Muscle of leg (tissue), 11 donors: ENCODE measurements around the gene C6orf120. TPM values are rescaled to one million over a fixed set of nuclear protein-coding genes. Genes with fewer than 3 reads are reported as not detected.

Experiments
- DNase-seq: peaks from one replicate; pipeline ENCODE4 v3.0.0; 2013
- H3K27ac ChIP-seq: one replicate; pipeline ENCODE4 v1.5.1; 2013; ENCODE audit warnings: mild to moderate bottlenecking, low read length, control low read depth
- H3K27me3 ChIP-seq: one replicate; pipeline ENCODE4 v1.6.1; 2013; ENCODE audit warnings: low read length; ENCODE audit not compliant: control insufficient read depth, insufficient read depth
- H3K36me3 ChIP-seq: one replicate; pipeline ENCODE4 v1.6.1; 2013; ENCODE audit warnings: low read length; ENCODE audit not compliant: control insufficient read depth, insufficient read depth
- H3K4me1 ChIP-seq: one replicate; pipeline ENCODE4 v1.6.1; 2013; ENCODE audit warnings: low read length; ENCODE audit not compliant: control insufficient read depth, insufficient read depth
- H3K4me3 ChIP-seq: one replicate; pipeline ENCODE4 v1.5.1; 2013; ENCODE audit warnings: low read length, control low read depth
- H3K9me3 ChIP-seq: replicated peaks from 2 replicates; pipeline ENCODE4 v1.6.1; 2013; ENCODE audit warnings: low read depth, low read length; ENCODE audit not compliant: control insufficient read depth
- WGBS: methylation state at CpG from one replicate; pipeline ENCODE4 v1.1.5; 2013; ENCODE audit warnings: missing lambda C conversion rate; ENCODE audit not compliant: insufficient coverage; 5-methylcytosine and 5-hydroxymethylcytosine counted together
- polyA plus RNA-seq, 8 donors: library from polyadenylated mRNA; unstranded; fragments of 120-200 nt; gene quantifications; one replicate each; pipeline versions ENCODE4 v1.2.1 to v1.2.3, GENCODE V29; 2013; ENCODE audit warnings: inconsistent platforms in 1 of 8, low replicate concordance in 1 of 8; ENCODE audit not compliant: insufficient read length in 8 of 8, insufficient read depth in 1 of 8
- total RNA-seq: library from RNA; stranded (reverse); fragments of 120-200 nt; gene quantifications from one replicate; pipeline ENCODE4 v1.2.4, GENCODE V29; 2013

The C6orf120 gene
- total and polyA plus RNA-seq, 9 donors: 24.3 to 41.6 (median 32.7) TPM

GRCh38 chr6:169722362-169723199, 20.7 kb downstream of the C6orf120 start:
- Histone ChIP-seq H3K27me3 (no peaks in the 10 kb centered on the region), H3K9me3 (no peaks in the 10 kb centered on the region), H3K4me1 (peaks cover 7% of the 10 kb centered on the region), H3K36me3 (peaks cover 2% of the 10 kb centered on the region), H3K4me3 (peak overlapping the region; percentile 74), H3K27ac (peak overlapping the region; percentile 92)
- 1% methylated on average over 20 of the region's 22 CpGs for whole genome bisulfite sequencing
- DNase-seq: peak; percentile 66

GRCh38 chr6:169723200-169723909, 21.4 kb downstream of the C6orf120 start:
- no peaks in the 10 kb centered on the region for H3K9me3 ChIP-seq
- H3K27me3 ChIP-seq: no peaks in the 10 kb centered on the region
- WGBS: under 1% methylated on average over 67 of the region's 70 CpGs
- peak overlapping the region; percentile 74 for H3K4me3 ChIP-seq
- H3K4me1 ChIP-seq: peaks cover 7% of the 10 kb centered on the region
- peak overlapping the region; percentile 92 for H3K27ac ChIP-seq
- peak; percentile 89 for DNase-seq
- peaks cover 2% of the 10 kb centered on the region for H3K36me3 ChIP-seq

- Histone ChIP-seq H3K36me3 (peaks cover 1% of the 10 kb centered on the region), H3K4me1 (peaks cover 7% of the 10 kb centered on the region), H3K9me3 (no peaks in the 10 kb centered on the region), H3K27me3 (no peaks in the 10 kb centered on the region), H3K27ac (peak overlapping the region; percentile 26), H3K4me3 (no peak overlapping the region)
- under 1% methylated on average over 81 of the region's 89 CpGs for WGBS
- peak; percentile 55 for DNase-seq
These were observed 22.1 kb downstream of the C6orf120 start for GRCh38 chr6:169723991-169724493.

GRCh38 chr6:169724494-169725124, 22.7 kb downstream of the C6orf120 start, which contains the start of gene PHF10:
TSS of gene PHF10 (minus strand) at chr6:169724500. CDS start at chr6:169723931, 569 bp downstream.
- Histone ChIP-seq H3K4me3 (peak within 1 kb of the TSS; percentile 74), H3K9me3 (no peaks in the 10 kb centered on the region), H3K36me3 (no peaks in the 10 kb centered on the region), H3K27me3 (no peaks in the 10 kb centered on the region), H3K4me1 (peaks cover 7% of the 10 kb centered on the region), H3K27ac (peak within 1 kb of the TSS; percentile 92)
- peak; percentile 86 for DNase-seq
- 0% methylated on average over 51 of the region's 89 CpGs for WGBS

- DNase-seq: peak; percentile 71
- no peaks in the 10 kb centered on the region for H3K27me3 ChIP-seq
- H3K4me1 ChIP-seq: peaks cover 7% of the 10 kb centered on the region
- H3K27ac ChIP-seq: peak overlapping the region; percentile 92
- 17% methylated on average over 17 of the region's 29 CpGs for WGBS
- H3K36me3 ChIP-seq: no peaks in the 10 kb centered on the region
- peak overlapping the region; percentile 60 for H3K4me3 ChIP-seq
- H3K9me3 ChIP-seq: no peaks in the 10 kb centered on the region
These were observed 23.5 kb downstream of the C6orf120 start for GRCh38 chr6:169725125-169726048.

GRCh38 chr6:169726049-169726400, 24.1 kb downstream of the C6orf120 start:
- peaks cover 7% of the 10 kb centered on the region for H3K4me1 ChIP-seq
- no peaks in the 10 kb centered on the region for H3K9me3 ChIP-seq
- H3K27ac ChIP-seq: no peak overlapping the region
- no peak for DNase-seq
- H3K36me3 ChIP-seq: no peaks in the 10 kb centered on the region
- H3K27me3 ChIP-seq: no peaks in the 10 kb centered on the region
- no CpG with 5 or more reads among the region's 1 CpG for WGBS
- H3K4me3 ChIP-seq: no peak overlapping the region

GRCh38 chr6:169726963-169727362, 25.0 kb downstream of the C6orf120 start:
- Histone ChIP-seq H3K9me3 (no peaks in the 10 kb centered on the region), H3K36me3 (no peaks in the 10 kb centered on the region), H3K27ac (no peak overlapping the region), H3K4me1 (peaks cover 7% of the 10 kb centered on the region), H3K4me3 (no peak overlapping the region), H3K27me3 (no peaks in the 10 kb centered on the region)
- no peak for DNase-seq

GRCh38 chr6:169729961-169730360, 28.0 kb downstream of the C6orf120 start:
- Histone ChIP-seq H3K27me3 (no peaks in the 10 kb centered on the region), H3K9me3 (no peaks in the 10 kb centered on the region), H3K4me3 (no peak overlapping the region), H3K27ac (no peak overlapping the region), H3K4me1 (peaks cover 2% of the 10 kb centered on the region), H3K36me3 (no peaks in the 10 kb centered on the region)
- no peak for DNase-seq

GRCh38 chr6:169738204-169738975, 36.5 kb downstream of the C6orf120 start:
- WGBS: 30% methylated on average over 7 of the region's 9 CpGs
- no peak overlapping the region for H3K27ac ChIP-seq
- H3K27me3 ChIP-seq: no peaks in the 10 kb centered on the region
- peaks cover 14% of the 10 kb centered on the region for H3K4me1 ChIP-seq
- H3K9me3 ChIP-seq: no peaks in the 10 kb centered on the region
- DNase-seq: peak; percentile 61
- no peaks in the 10 kb centered on the region for H3K36me3 ChIP-seq
- no peak overlapping the region for H3K4me3 ChIP-seq
